Activated naive CD8-positive, alpha-beta T cell (primary cell): ENCODE measurements around the gene FBLL1.
A peak's percentile ranks its signal among the peaks of the same experiment; 100 is the strongest.

Experiments
- H3K27ac Mint-ChIP-seq: one replicate; pipeline ENCODE4 v1.8.0; 2021; ENCODE audit warnings: mixed read lengths
- H3K27me3 Mint-ChIP-seq: one replicate; pipeline ENCODE4 v1.8.0; 2021; ENCODE audit warnings: mixed read lengths
- H3K36me3 Mint-ChIP-seq: one replicate; pipeline ENCODE4 v1.8.0; 2021; ENCODE audit warnings: mixed read lengths
- H3K4me1 Mint-ChIP-seq: one replicate; pipeline ENCODE4 v1.8.0; 2021; ENCODE audit warnings: low read depth, mixed read lengths
- H3K4me3 Mint-ChIP-seq: one replicate; pipeline ENCODE4 v1.8.0; 2021; ENCODE audit warnings: mild to moderate bottlenecking, mixed read lengths
- H3K9me3 Mint-ChIP-seq: one replicate; pipeline ENCODE4 v1.8.0; 2021; ENCODE audit warnings: low read depth, mixed read lengths

Gene FBLL1

DNA sequence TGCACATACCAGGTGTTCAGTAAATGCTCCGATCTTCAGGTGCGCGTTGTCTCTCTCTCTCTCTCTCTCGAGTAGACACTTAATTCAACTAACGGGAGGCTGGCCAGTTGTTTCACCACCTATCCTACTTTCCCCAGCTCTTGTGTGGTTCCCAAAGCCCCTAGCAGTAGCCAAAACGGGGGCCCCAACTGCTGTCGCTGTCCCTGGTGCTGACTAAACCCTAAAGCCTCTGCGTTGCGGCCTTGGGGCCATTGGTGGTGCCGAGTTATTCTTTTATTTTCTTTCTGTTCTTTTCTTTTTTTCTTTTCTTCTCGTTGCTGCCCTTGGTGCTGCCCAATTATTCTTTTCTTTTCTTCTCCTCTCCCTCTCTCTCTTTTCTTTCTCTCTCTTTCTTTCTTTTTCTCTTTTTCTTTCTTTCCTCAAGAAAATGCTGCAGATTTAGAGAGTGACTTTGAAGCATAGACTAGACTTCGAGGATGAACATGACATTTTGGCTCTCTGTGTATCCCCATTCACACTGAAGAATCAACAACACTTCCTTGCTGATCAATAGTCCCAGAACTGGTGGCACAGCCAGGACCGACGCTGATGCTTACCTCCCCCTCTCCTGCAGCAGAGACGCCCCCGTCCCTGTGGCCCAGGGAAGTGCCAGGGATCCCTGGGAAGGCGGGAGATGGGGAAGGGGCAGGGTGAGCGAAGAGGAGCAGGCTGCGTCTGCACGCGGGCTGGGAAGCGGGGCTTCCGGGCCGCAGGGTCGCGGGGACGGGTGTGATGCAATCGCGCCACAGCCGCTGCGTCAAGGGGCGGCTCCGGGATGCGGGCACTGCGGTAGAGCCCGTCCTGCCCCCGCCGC lies at the start of gene FBLL1:
FBLL1 (plus strand) TSS at position 785 of the 853 bp plus-strand sequence. CDS start 200 bp downstream, outside the sequence.
- H3K27me3 Mint-ChIP-seq, result peaks cover 26% of the 10 kb centered on the region
- no peak within 1 kb of the TSS for H3K27ac Mint-ChIP-seq
- H3K4me1 Mint-ChIP-seq, result peaks cover 12% of the 10 kb centered on the region
- no peaks in the 10 kb centered on the region for H3K9me3 Mint-ChIP-seq
- H3K4me3 Mint-ChIP-seq, result peak within 1 kb of the TSS; percentile 87
- peaks cover 5% of the 10 kb centered on the region for H3K36me3 Mint-ChIP-seq

DNA sequence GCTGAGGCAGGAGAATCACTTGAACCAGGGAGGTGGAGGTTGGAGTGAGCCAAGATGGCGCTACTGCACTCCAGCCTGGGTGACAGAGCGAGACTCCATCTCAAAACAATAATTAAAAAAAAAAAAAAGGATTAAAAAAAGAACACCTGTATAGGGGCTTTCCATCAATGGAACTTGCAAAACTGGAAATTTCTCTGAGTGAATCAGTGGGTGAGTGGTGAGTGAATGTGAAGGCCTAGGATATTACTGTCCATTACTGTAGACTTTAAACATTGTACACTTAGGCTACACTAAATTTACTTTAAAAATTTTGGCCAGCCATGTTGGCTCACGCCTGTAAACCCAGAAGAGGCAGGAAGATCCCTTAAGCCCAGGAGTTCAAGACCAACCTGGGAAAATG lies 48.5 kb upstream of the FBLL1 start:
- Mint-ChIP-seq H3K27ac (no peak overlapping the region), H3K4me3 (no peak overlapping the region), H3K27me3 (peaks cover 3% of the 10 kb centered on the region), H3K9me3 (no peaks in the 10 kb centered on the region), H3K36me3 (no peaks in the 10 kb centered on the region), H3K4me1 (peaks cover 9% of the 10 kb centered on the region)

GRCh38 chr5:168481330-168481788 lies 47.7 kb upstream of the FBLL1 start:
- Mint-ChIP-seq H3K27me3 (peaks cover 3% of the 10 kb centered on the region), H3K27ac (no peak overlapping the region), H3K9me3 (no peaks in the 10 kb centered on the region), H3K4me1 (peaks cover 15% of the 10 kb centered on the region), H3K36me3 (no peaks in the 10 kb centered on the region), H3K4me3 (no peak overlapping the region)

- H3K4me1 Mint-ChIP-seq, result peaks cover 20% of the 10 kb centered on the region
- no peaks in the 10 kb centered on the region for H3K9me3 Mint-ChIP-seq
- peaks cover 3% of the 10 kb centered on the region for H3K27me3 Mint-ChIP-seq
- H3K4me3 Mint-ChIP-seq, result no peak overlapping the region
- H3K36me3 Mint-ChIP-seq, result no peaks in the 10 kb centered on the region
- no peak overlapping the region for H3K27ac Mint-ChIP-seq
Measured at GRCh38 chr5:168482361-168482760, 46.7 kb upstream of the FBLL1 start.

DNA sequence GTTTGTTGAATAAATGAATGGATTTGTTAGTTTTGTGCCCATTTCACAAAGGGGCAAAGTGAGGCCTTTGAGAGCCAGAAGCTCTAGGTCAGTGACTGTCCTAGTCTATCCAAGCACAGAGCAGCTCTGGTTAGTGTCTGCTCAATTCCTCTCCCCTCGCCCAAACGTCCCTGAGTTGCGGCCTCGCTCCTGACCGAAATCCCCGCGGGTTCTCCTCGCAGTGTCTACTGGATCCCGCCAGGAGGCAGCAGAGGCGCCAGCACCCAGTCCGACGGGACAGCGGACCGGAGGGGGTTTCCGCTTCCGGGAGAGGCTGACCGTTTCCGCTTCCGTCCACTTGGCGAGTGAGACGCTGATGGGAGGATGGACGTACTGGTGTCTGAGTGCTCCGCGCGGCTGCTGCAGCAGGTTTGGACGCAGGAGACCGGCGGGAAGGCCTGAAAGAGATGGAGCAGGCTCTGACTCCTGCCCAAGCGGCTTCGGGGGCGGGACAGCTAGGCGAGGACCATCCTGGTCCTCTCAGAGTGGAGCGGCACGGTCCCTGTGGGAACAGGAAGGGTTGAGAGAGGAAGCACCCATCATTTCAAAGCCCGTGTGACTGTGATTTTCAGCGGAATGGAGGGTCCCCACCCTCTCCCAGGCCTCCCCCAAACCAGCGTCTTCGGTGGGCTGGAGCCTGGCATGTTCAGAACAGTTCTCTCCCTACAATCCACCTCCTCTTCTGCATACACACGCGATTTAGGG lies 42.8 kb upstream of the FBLL1 start, which contains the start of gene RARS1:
RARS1 (plus strand) TSS at position 336 of the 744 bp plus-strand sequence; CDS start at position 364, 28 bp downstream.
- H3K4me3 Mint-ChIP-seq, result peak within 1 kb of the TSS; percentile 100
- peaks cover 7% of the 10 kb centered on the region for H3K36me3 Mint-ChIP-seq
- H3K9me3 Mint-ChIP-seq, result no peaks in the 10 kb centered on the region
- H3K27me3 Mint-ChIP-seq, result peaks cover 3% of the 10 kb centered on the region
- H3K4me1 Mint-ChIP-seq, result peaks cover 34% of the 10 kb centered on the region
- H3K27ac Mint-ChIP-seq, result peak within 1 kb of the TSS; percentile 96

- Mint-ChIP-seq H3K27me3 (peaks cover under 1% of the 10 kb centered on the region), H3K4me1 (peaks cover 34% of the 10 kb centered on the region), H3K4me3 (peak overlapping the region; percentile 27), H3K27ac (no peak overlapping the region), H3K9me3 (no peaks in the 10 kb centered on the region), H3K36me3 (peaks cover 15% of the 10 kb centered on the region)
Measured at GRCh38 chr5:168489059-168489458, 40.0 kb upstream of the FBLL1 start.

DNA sequence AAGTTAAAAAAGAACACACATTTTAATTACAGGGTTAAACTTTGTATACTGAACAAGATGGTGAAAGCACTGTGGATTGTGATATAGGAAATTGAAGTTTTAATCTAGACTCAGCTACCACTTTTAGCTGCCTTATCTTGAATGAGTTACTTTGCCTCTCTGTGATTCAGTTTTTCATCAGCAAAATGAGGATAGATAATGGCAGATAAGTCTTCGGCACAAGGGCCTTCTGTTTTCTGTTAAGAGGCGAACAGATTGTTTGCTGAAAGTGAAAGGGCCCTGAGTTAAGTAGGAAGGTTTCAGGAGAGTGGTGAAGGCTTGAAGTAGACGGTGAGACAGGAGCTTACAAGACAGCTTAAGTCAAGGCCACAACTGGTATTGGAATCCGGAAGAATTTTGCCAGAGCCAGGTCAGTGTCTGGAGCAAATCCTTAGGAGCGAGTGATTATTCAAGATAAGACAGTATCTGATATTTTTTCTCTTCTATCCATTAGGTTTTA lies 35.0 kb upstream of the FBLL1 start:
- Mint-ChIP-seq H3K36me3 (peaks cover 18% of the 10 kb centered on the region), H3K4me1 (peaks cover 14% of the 10 kb centered on the region), H3K4me3 (no peak overlapping the region), H3K9me3 (no peaks in the 10 kb centered on the region), H3K27me3 (no peaks in the 10 kb centered on the region), H3K27ac (no peak overlapping the region)

GRCh38 chr5:168502563-168503237 lies 26.4 kb upstream of the FBLL1 start:
- no peak overlapping the region for H3K27ac Mint-ChIP-seq
- no peaks in the 10 kb centered on the region for H3K9me3 Mint-ChIP-seq
- H3K36me3 Mint-ChIP-seq, result no peaks in the 10 kb centered on the region
- no peaks in the 10 kb centered on the region for H3K27me3 Mint-ChIP-seq
- H3K4me1 Mint-ChIP-seq, result no peaks in the 10 kb centered on the region
- H3K4me3 Mint-ChIP-seq, result no peak overlapping the region

- peaks cover 37% of the 10 kb centered on the region for H3K36me3 Mint-ChIP-seq
- no peaks in the 10 kb centered on the region for H3K9me3 Mint-ChIP-seq
- H3K27me3 Mint-ChIP-seq, result no peaks in the 10 kb centered on the region
- no peak overlapping the region for H3K4me3 Mint-ChIP-seq
- no peak overlapping the region for H3K27ac Mint-ChIP-seq
- H3K4me1 Mint-ChIP-seq, result no peaks in the 10 kb centered on the region
Measured at GRCh38 chr5:168513861-168514428, 15.2 kb upstream of the FBLL1 start.

DNA sequence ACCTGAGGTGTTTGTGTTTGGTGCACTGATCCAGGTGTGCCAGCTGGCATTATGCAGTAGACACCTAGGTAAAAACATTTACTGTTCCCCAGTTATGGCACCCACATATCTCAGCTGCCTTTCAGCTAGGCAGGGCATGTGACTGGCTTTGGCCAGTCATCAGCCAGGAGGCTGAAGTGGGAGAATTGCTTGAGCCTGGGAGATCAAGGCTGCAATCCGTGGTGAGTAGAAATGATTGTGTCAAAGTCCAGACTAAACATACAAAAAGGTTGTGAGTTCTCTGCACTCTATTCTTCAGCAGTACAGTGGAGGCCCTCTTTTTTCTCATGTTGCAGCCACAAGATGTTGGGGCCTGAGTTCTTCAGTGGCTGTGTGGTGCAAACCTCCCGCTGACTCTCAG lies 3.2 kb upstream of the FBLL1 start:
- no peak overlapping the region for H3K4me3 Mint-ChIP-seq

GRCh38 chr5:168527756-168528295 lies 1.3 kb upstream of the FBLL1 start:
- Mint-ChIP-seq H3K4me3 (peak overlapping the region; percentile 87), H3K36me3 (peaks cover 5% of the 10 kb centered on the region), H3K4me1 (peaks cover 12% of the 10 kb centered on the region), H3K27ac (no peak overlapping the region), H3K27me3 (peaks cover 21% of the 10 kb centered on the region), H3K9me3 (no peaks in the 10 kb centered on the region)

More for the DNA sequence above, 3.2 kb upstream of the FBLL1 start:
- Mint-ChIP-seq H3K27me3 (peaks cover 15% of the 10 kb centered on the region), H3K27ac (no peak overlapping the region), H3K9me3 (no peaks in the 10 kb centered on the region), H3K4me1 (peaks cover 12% of the 10 kb centered on the region), H3K36me3 (peaks cover 5% of the 10 kb centered on the region)

DNA sequence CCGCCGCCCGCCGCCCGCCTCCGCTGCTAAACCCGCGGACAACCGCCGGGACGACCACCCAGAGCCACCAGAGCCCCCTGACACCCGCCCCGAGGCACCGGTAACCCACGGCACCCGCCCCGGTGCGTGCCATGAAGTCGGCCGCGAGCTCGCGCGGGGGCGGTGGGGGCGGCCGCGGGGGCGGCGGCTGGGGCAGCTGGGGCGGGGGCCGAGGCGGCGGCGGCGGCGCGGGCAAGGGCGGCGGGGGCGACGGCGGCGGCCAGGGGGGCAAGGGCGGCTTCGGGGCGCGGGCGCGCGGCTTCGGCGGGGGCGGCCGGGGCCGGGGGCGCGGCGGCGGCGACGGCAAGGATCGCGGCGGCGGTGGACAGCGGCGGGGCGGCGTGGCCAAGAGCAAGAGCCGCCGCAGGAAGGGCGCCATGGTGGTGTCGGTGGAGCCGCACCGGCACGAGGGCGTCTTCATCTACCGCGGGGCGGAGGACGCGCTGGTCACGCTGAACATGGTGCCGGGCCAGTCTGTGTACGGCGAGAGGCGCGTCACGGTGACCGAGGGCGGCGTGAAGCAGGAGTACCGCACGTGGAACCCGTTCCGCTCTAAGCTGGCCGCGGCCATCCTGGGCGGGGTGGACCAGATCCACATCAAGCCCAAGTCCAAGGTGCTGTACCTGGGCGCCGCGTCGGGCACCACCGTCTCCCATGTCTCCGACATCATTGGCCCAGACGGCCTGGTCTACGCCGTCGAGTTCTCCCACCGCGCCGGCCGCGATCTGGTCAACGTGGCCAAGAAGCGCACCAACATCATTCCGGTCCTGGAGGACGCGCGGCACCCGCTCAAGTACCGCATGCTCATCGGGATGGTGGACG lies 499 bp downstream of the FBLL1 start:
- peaks cover 12% of the 10 kb centered on the region for H3K4me1 Mint-ChIP-seq

DNA sequence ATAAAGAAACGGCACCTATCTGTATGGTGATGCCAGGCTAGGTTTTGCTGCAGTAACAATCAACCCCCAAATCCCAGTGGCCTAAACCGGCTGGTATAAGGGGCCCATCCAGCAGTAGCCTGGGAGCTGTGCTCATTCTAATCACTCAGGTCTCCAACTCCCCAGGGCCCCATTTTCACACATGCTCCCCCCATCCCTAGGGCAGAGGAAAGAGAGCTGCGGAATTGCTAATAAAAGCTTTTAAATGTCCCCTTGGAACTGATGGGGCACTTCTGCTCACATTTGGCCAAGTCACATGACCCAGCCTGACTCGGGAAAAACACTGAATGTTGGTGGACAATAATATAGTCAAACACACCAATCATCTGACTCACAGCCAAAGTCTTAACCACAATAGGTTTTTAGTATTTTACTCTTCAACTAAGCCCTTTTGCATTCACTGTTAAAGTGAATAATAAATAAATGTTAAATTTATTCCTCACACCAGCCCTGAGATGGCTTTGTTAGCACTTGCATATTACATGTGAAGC lies 1.6 kb downstream of the FBLL1 start:
- peaks cover 27% of the 10 kb centered on the region for H3K27me3 Mint-ChIP-seq
- H3K9me3 Mint-ChIP-seq, result no peaks in the 10 kb centered on the region
- peaks cover 3% of the 10 kb centered on the region for H3K36me3 Mint-ChIP-seq
- peak overlapping the region; percentile 73 for H3K4me3 Mint-ChIP-seq
- H3K27ac Mint-ChIP-seq, result no peak overlapping the region
- H3K4me1 Mint-ChIP-seq, result peaks cover 12% of the 10 kb centered on the region

More for the DNA sequence above, 499 bp downstream of the FBLL1 start:
- Mint-ChIP-seq H3K27ac (no peak overlapping the region), H3K36me3 (peaks cover 4% of the 10 kb centered on the region), H3K4me3 (peak overlapping the region; percentile 73), H3K27me3 (peaks cover 27% of the 10 kb centered on the region), H3K9me3 (no peaks in the 10 kb centered on the region)
